ENCODE results near the gene TNFSF8. TPM values are rescaled to one million over a fixed set of nuclear protein-coding genes. Genes with fewer than 3 reads are reported as not detected.

The TNFSF8 gene
- total RNA-seq, 1 experiment from 2014 or later, result 0.15 TPM

DNA sequence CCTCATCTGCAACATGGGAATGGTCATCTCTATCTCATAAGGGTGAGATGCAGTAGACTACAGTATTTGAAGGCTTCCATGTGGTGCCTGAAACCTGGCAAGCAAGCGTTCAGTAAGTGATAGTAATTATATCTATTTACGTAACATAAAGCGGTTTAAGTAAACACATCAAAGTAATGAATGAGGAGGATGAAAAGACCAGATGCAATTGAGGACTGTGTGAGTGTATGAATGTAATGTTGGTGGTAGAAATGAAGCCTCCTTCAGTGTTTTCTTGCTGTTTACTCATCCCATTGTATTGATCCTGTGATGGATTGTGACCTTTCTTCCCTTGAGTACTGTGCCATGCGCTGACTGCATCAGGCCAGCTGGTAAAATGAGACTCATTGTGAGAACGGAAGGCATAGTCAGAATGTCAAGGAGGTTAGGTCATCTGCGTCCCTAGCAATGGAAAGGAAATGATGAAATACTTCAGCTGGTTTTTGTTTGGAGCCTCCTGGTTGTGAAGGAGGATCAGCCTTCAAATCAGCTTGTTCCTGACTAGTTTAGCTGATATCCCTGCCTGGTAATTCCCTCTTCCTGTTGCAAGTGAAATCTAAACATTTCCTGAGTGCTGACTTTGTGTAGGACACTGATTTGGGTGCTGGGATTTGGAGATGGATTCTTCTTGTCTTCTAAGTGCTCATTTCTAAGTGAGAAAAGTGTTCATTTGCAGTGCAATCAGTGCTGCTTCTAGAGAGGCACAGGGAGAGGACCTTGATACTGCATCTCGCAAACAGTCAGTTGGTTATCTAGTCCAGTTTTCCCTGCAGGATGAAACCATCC, 35.6 kb downstream of the TNFSF8 start:
- no peaks in the 10 kb centered on the region for H3K9me3 ChIP-seq (ENCODE audit: control insufficient read depth, insufficient read depth, low read depth, low read length)
- TF ChIP-seq TCF7L2 (IDR thresholded peaks at IDR 0.05; ENCODE audit: low read depth, low read length) (no peak), REST (IDR thresholded peaks at IDR 0.05; ENCODE audit: insufficient read depth in 1 of 2, low read depth in 2 of 2, low read length in 1 of 2) (no peak), SIN3A (IDR thresholded peaks at IDR 0.05; ENCODE audit: borderline replicate concordance, insufficient read depth, low read depth, low read length) (no peak), POLR2AphosphoS5 (IDR thresholded peaks at IDR 0.05; ENCODE audit: low read depth, low read length) (no peak)
- TF ChIP-seq, protein P1, sequence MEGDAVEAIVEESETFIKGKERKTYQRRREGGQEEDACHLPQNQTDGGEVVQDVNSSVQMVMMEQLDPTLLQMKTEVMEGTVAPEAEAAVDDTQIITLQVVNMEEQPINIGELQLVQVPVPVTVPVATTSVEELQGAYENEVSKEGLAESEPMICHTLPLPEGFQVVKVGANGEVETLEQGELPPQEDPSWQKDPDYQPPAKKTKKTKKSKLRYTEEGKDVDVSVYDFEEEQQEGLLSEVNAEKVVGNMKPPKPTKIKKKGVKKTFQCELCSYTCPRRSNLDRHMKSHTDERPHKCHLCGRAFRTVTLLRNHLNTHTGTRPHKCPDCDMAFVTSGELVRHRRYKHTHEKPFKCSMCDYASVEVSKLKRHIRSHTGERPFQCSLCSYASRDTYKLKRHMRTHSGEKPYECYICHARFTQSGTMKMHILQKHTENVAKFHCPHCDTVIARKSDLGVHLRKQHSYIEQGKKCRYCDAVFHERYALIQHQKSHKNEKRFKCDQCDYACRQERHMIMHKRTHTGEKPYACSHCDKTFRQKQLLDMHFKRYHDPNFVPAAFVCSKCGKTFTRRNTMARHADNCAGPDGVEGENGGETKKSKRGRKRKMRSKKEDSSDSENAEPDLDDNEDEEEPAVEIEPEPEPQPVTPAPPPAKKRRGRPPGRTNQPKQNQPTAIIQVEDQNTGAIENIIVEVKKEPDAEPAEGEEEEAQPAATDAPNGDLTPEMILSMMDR (IDR thresholded peaks at IDR 0.05), result no peak
- H3K27ac ChIP-seq (ENCODE audit: low read length), result no peak overlapping the region
- H3K36me3 ChIP-seq (ENCODE audit: control insufficient read depth, insufficient read depth, low read length), result no peaks in the 10 kb centered on the region; the same call in 1 of the 2 replicates
- intact Hi-C loops (cut with micrococcal nuclease; ENCODE audit: unreplicated experiment), result no loop called here
- H3K4me3 ChIP-seq (ENCODE audit: low read depth in 2 of 2, low read length in 2 of 2), result no peak overlapping the region
- in situ Hi-C loops (cut with HindIII; ENCODE audit: low pct_unique_long_range_greater_than_20kb, low sequenced_read_pairs), result no loop called here
- no peaks in the 10 kb centered on the region for H3K27me3 ChIP-seq (ENCODE audit: control insufficient read depth, insufficient read depth, low read length)
- CTCF ChIA-PET, result no interaction called here
- no TSS peak for BruUV-seq (replicated peaks)
- no peaks in the 10 kb centered on the region for H3K4me1 ChIP-seq (ENCODE audit: control insufficient read depth, insufficient read depth, low read length)
- DNase-seq (ENCODE audit: low read depth, low spot score) (no peak), ATAC-seq (no peak)
- POLR2A ChIA-PET, result no interaction called here

- ChIA-PET CTCF (no interaction called here), POLR2A (no interaction called here)
- H3K4me1 ChIP-seq (ENCODE audit: control insufficient read depth, insufficient read depth, low read length), result no peaks in the 10 kb centered on the region
- H3K27ac ChIP-seq (ENCODE audit: low read length), result no peak overlapping the region
- no peak overlapping the region for H3K4me3 ChIP-seq (ENCODE audit: low read depth in 2 of 2, low read length in 2 of 2)
- in situ Hi-C loops (cut with HindIII; ENCODE audit: low pct_unique_long_range_greater_than_20kb, low sequenced_read_pairs), result no loop called here
- intact Hi-C loops (cut with micrococcal nuclease; ENCODE audit: unreplicated experiment), result no loop called here
- no TSS peak for BruUV-seq (replicated peaks)
- no peak for DNase-seq (ENCODE audit: low read depth, low spot score)
- no peak for ATAC-seq
- no peak for TF ChIP-seq SIN3A (IDR thresholded peaks at IDR 0.05; ENCODE audit: borderline replicate concordance, insufficient read depth, low read depth, low read length)
- TF ChIP-seq, protein P1 (IDR thresholded peaks at IDR 0.05), result no peak
- no peak for TF ChIP-seq POLR2AphosphoS5 (IDR thresholded peaks at IDR 0.05; ENCODE audit: low read depth, low read length)
- TF ChIP-seq TCF7L2 (IDR thresholded peaks at IDR 0.05; ENCODE audit: low read depth, low read length), result no peak
- TF ChIP-seq REST (IDR thresholded peaks at IDR 0.05; ENCODE audit: insufficient read depth in 1 of 2, low read depth in 2 of 2, low read length in 1 of 2), result no peak
- H3K27me3 ChIP-seq (ENCODE audit: control insufficient read depth, insufficient read depth, low read length), result no peaks in the 10 kb centered on the region
- H3K9me3 ChIP-seq (ENCODE audit: control insufficient read depth, insufficient read depth, low read depth, low read length), result no peaks in the 10 kb centered on the region
- no peaks in the 10 kb centered on the region; the same call in 1 of the 2 replicates for H3K36me3 ChIP-seq (ENCODE audit: control insufficient read depth, insufficient read depth, low read length)
Measured at GRCh38 chr9:114894206-114894605, 36.2 kb downstream of the TNFSF8 start.

Measured in Panc1 (cell line).